Spleen (tissue), 7 donors: ENCODE measurements around the gene CUX1.

Source experiments
- CTCF ChIP-seq, 11 experiments: fragments of 200-600 bp in 7 of 11; fragments of 450-650 bp in 4 of 11; sonication (generic) in 4 of 11; IDR thresholded peaks in 8 of 11; conservative IDR thresholded peaks in 3 of 11; 1 replicate in 7 of 11; 2 replicates in 4 of 11; pipeline versions ENCODE4 v1.4.0 to v1.8.0; 2016 to 2021; ENCODE audit warnings: antibody characterized with exemption in 11 of 11, inconsistent platforms in 4 of 11, mild to moderate bottlenecking in 1 of 11
- POLR2A ChIP-seq, 3 donors: fragments of 450-650 bp; IDR thresholded peaks; one replicate each; pipeline ENCODE4 v1.5.1; 2017; ENCODE audit warnings: antibody characterized with exemption in 3 of 3, mild to moderate bottlenecking in 1 of 3
- POLR2AphosphoS5 ChIP-seq, 3 donors: sonication (generic); formaldehyde crosslinking; IDR thresholded peaks; one replicate each; pipeline ENCODE4 v1.5.1; 2017; ENCODE audit warnings: antibody characterized with exemption in 3 of 3
- donor health status: DM: no; HTN: no; CAD: no; lungs with moderate emphysema.
- donor health status: DM: no; HTN: no; CAD: no.
- donor health status: DM: no; HTN: no; CAD: no.

GRCh38 chr7:101770466-101770865, 47.0 kb upstream of the CUX1 start:
- TF ChIP-seq CTCF (IDR thresholded peaks at IDR 0.05 in 8 of 11, conservative IDR thresholded peaks at IDR 0.05 in 3 of 11) = no peak
- TF ChIP-seq POLR2AphosphoS5 (IDR thresholded peaks at IDR 0.05) = no peak
- no peak for TF ChIP-seq POLR2A (IDR thresholded peaks at IDR 0.05)
